ENCODE measurements around the gene PANX1.

The PANX1 gene

DNA sequence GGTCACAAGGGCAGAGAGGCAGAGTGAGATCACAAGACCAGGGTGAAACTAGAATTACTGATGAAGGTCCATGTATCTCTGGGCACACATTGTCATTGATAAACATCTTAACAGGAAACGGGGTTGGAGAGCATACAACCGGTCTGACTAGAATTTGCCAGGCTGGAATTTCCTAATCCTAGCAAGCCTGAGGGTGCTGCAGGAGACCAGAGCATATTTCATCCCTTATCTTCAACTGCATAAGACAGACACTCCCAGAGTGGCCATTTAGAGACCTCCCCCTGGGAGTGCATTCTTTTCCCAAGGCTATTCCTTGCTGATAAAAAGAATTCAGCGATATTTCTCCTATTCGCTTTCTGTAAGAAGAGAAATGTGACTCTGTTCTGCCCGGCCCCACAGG lies 91.1 kb downstream of the PANX1 start:
- no peak overlapping the region for H3K4me3 ChIP-seq (ENCODE audit: control insufficient read depth, low read depth, low read length)
- DNase-seq (ENCODE audit: low read depth) = no peak
- TF ChIP-seq, protein P1, sequence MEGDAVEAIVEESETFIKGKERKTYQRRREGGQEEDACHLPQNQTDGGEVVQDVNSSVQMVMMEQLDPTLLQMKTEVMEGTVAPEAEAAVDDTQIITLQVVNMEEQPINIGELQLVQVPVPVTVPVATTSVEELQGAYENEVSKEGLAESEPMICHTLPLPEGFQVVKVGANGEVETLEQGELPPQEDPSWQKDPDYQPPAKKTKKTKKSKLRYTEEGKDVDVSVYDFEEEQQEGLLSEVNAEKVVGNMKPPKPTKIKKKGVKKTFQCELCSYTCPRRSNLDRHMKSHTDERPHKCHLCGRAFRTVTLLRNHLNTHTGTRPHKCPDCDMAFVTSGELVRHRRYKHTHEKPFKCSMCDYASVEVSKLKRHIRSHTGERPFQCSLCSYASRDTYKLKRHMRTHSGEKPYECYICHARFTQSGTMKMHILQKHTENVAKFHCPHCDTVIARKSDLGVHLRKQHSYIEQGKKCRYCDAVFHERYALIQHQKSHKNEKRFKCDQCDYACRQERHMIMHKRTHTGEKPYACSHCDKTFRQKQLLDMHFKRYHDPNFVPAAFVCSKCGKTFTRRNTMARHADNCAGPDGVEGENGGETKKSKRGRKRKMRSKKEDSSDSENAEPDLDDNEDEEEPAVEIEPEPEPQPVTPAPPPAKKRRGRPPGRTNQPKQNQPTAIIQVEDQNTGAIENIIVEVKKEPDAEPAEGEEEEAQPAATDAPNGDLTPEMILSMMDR (IDR thresholded peaks at IDR 0.05; ENCODE audit: control insufficient read depth, insufficient read depth, low read depth, low read length, missing control alignments) = no peak

DNA sequence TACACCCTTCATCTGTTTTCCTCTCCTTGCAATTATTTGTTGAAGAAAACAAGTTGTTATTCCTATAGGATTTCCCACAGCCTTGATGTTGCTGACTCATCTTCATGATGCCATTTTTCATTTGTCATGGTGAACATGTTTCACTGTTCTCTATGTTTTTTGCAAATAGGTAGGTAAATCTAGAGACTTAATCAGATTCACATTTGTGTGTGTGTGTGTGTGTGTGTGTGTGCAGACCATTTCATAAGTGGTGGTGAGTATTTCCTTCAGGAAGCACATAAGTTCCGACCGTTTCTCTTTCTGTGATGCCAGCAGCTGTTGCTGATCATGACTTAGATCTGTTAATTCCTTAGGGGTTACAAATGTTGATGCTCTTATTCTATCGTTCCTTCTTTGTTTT lies 95.4 kb downstream of the PANX1 start:
- TF ChIP-seq, protein P1 (IDR thresholded peaks at IDR 0.05; ENCODE audit: control insufficient read depth, insufficient read depth, low read depth, low read length, missing control alignments) = no peak
- DNase-seq (ENCODE audit: low read depth) = no peak
- H3K4me3 ChIP-seq (ENCODE audit: control insufficient read depth, low read depth, low read length) = no peak overlapping the region
